ENCODE results near the gene NRXN3.

NRXN3 gene

GRCh38 chr14:78327426-78328221 is 157.5 kb downstream of the NRXN3 start:
- TF ChIP-seq, protein P1, sequence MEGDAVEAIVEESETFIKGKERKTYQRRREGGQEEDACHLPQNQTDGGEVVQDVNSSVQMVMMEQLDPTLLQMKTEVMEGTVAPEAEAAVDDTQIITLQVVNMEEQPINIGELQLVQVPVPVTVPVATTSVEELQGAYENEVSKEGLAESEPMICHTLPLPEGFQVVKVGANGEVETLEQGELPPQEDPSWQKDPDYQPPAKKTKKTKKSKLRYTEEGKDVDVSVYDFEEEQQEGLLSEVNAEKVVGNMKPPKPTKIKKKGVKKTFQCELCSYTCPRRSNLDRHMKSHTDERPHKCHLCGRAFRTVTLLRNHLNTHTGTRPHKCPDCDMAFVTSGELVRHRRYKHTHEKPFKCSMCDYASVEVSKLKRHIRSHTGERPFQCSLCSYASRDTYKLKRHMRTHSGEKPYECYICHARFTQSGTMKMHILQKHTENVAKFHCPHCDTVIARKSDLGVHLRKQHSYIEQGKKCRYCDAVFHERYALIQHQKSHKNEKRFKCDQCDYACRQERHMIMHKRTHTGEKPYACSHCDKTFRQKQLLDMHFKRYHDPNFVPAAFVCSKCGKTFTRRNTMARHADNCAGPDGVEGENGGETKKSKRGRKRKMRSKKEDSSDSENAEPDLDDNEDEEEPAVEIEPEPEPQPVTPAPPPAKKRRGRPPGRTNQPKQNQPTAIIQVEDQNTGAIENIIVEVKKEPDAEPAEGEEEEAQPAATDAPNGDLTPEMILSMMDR (IDR thresholded peaks at IDR 0.05; ENCODE audit: low read depth, low read length, missing control alignments), result no peak
- H3K4me3 ChIP-seq (ENCODE audit: low read depth, low read length), result no peak overlapping the region
- in situ Hi-C loops (cut with HindIII; ENCODE audit: low sequenced_read_pairs), result no loop called here
- DNase-seq (ENCODE audit: low read depth), result no peak

- DNase-seq (ENCODE audit: low read depth), result no peak
- in situ Hi-C loops (cut with HindIII; ENCODE audit: low sequenced_read_pairs), result no loop called here
- H3K4me3 ChIP-seq (ENCODE audit: low read depth, low read length), result no peak overlapping the region
- TF ChIP-seq, protein P1 (IDR thresholded peaks at IDR 0.05; ENCODE audit: low read depth, low read length, missing control alignments), result no peak
These were observed 159.2 kb downstream of the NRXN3 start for GRCh38 chr14:78329371-78329770.

GRCh38 chr14:78335531-78335930 is 165.4 kb downstream of the NRXN3 start:
- DNase-seq (ENCODE audit: low read depth), result no peak
- in situ Hi-C loops (cut with HindIII; ENCODE audit: low sequenced_read_pairs), result no loop called here

GRCh38 chr14:78340250-78340649 is 170.1 kb downstream of the NRXN3 start:
- no peak overlapping the region for H3K4me3 ChIP-seq (ENCODE audit: low read depth, low read length)
- in situ Hi-C loops (cut with HindIII; ENCODE audit: low sequenced_read_pairs), result no loop called here
- no peak for DNase-seq (ENCODE audit: low read depth)
- TF ChIP-seq, protein P1 (IDR thresholded peaks at IDR 0.05; ENCODE audit: low read depth, low read length, missing control alignments), result no peak

More at GRCh38 chr14:78335531-78335930, 165.4 kb downstream of the NRXN3 start:
- no peak overlapping the region for H3K4me3 ChIP-seq (ENCODE audit: low read depth, low read length)
- TF ChIP-seq, protein P1 (IDR thresholded peaks at IDR 0.05; ENCODE audit: low read depth, low read length, missing control alignments), result no peak

DNA sequence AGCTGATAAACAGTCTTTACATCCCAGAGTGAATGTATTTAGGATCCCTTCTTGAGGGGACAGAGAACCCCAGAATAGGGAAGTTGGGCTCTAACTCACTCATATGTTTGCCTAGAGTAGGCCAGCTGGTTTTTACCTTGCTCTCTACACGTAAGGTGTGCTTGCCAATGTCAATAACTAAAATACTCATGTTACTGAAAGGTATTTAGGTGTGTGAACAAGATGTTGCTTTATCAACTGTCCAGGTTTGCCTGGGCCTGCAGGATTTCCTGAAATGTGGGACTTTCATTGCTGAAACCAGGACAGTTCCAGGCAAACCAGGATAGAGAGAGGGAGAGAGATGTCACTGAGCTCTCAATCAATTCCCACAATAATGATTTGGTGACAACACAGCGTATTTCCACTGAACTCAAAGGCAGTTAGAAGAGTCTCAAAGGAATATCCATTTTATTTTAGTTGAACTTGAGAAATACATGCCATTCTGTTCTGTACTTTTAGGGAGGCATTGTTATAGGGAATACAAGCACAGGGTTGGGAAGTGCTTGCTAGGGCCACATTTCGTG is 171.7 kb downstream of the NRXN3 start:
- no peak overlapping the region for H3K4me3 ChIP-seq (ENCODE audit: low read depth, low read length)
- TF ChIP-seq, protein P1 (IDR thresholded peaks at IDR 0.05; ENCODE audit: low read depth, low read length, missing control alignments), result no peak
- in situ Hi-C loops (cut with HindIII; ENCODE audit: low sequenced_read_pairs), result no loop called here

GRCh38 chr14:78342879-78343278 is 172.7 kb downstream of the NRXN3 start:
- in situ Hi-C loops (cut with HindIII; ENCODE audit: low sequenced_read_pairs), result no loop called here
- H3K4me3 ChIP-seq (ENCODE audit: low read depth, low read length), result no peak overlapping the region
- TF ChIP-seq, protein P1 (IDR thresholded peaks at IDR 0.05; ENCODE audit: low read depth, low read length, missing control alignments), result no peak
- no peak for DNase-seq (ENCODE audit: low read depth)

More for the DNA sequence above, 171.7 kb downstream of the NRXN3 start:
- no peak for DNase-seq (ENCODE audit: low read depth)

All from astrocyte of the cerebellum (primary cell).